ENCODE data around the gene TBX1.
"Not testable (repeated sequence)": the region's sequence is repeated elsewhere in the genome, so short reads cannot be mapped to it uniquely, and the experiment has no call there.

The TBX1 gene

DNA sequence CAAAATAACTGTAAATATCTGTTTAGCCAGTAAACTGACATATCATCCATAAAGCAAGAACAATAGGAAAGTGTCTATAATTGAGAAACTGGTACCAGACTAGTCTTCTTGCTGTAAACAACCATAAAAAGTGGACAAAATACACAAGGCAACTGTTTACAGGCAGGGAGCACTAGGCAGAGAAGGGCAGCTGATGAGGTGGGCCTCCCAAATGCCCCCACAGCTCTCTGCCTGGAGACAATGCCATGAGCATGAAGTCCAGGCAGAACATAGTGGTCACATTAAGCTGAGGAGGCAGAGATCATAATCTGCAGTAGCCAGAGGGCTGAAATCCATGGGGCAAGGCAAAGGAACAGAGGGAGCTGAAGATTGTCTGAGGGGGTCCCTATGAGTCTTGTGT is 30.7 kb downstream of the TBX1 start:
- Histone ChIP-seq H3K36me3 (replicated peaks) (no peaks in the 10 kb centered on the region), H3K4me3 (ENCODE audit: low read depth, low read length) (no peak overlapping the region), H3K27ac (no peak overlapping the region), H3K27me3 (replicated peaks) (no peaks in the 10 kb centered on the region)
- in situ Hi-C loops (cut with HindIII; ENCODE audit: low pct_ligation_motif_present, low sequenced_read_pairs) = no loop called here
- DNase-seq = no peak
- TF ChIP-seq, protein P1, sequence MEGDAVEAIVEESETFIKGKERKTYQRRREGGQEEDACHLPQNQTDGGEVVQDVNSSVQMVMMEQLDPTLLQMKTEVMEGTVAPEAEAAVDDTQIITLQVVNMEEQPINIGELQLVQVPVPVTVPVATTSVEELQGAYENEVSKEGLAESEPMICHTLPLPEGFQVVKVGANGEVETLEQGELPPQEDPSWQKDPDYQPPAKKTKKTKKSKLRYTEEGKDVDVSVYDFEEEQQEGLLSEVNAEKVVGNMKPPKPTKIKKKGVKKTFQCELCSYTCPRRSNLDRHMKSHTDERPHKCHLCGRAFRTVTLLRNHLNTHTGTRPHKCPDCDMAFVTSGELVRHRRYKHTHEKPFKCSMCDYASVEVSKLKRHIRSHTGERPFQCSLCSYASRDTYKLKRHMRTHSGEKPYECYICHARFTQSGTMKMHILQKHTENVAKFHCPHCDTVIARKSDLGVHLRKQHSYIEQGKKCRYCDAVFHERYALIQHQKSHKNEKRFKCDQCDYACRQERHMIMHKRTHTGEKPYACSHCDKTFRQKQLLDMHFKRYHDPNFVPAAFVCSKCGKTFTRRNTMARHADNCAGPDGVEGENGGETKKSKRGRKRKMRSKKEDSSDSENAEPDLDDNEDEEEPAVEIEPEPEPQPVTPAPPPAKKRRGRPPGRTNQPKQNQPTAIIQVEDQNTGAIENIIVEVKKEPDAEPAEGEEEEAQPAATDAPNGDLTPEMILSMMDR (IDR thresholded peaks at IDR 0.05; ENCODE audit: low read depth, low read length, missing control alignments) = no peak

DNA sequence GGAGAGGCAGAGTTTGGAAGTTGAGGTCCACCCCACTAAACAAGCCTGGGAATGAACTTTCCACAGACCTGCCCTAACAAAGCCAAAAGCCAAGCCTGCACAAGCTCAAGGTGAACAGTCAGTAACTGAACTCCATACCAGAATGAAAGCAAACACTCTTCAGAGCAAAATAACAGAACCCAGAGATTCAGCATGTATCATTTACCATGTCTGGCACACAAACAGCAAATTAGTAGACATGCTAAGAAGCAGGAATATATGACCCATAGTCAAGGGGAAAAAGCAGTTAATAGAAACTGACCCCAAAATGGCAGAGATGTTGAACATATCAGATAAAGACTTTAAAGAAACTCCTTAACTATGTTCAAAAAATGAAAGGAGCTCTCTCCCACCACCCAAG is 31.3 kb downstream of the TBX1 start:
- DNase-seq = no peak
- Histone ChIP-seq H3K27me3 (replicated peaks) (no peaks in the 10 kb centered on the region), H3K4me3 (ENCODE audit: low read depth, low read length) (no peak overlapping the region), H3K27ac (no peak overlapping the region), H3K36me3 (replicated peaks) (no peaks in the 10 kb centered on the region)
- TF ChIP-seq, protein P1 (IDR thresholded peaks at IDR 0.05; ENCODE audit: low read depth, low read length, missing control alignments) = no peak
- in situ Hi-C loops (cut with HindIII; ENCODE audit: low pct_ligation_motif_present, low sequenced_read_pairs) = no loop called here

DNA sequence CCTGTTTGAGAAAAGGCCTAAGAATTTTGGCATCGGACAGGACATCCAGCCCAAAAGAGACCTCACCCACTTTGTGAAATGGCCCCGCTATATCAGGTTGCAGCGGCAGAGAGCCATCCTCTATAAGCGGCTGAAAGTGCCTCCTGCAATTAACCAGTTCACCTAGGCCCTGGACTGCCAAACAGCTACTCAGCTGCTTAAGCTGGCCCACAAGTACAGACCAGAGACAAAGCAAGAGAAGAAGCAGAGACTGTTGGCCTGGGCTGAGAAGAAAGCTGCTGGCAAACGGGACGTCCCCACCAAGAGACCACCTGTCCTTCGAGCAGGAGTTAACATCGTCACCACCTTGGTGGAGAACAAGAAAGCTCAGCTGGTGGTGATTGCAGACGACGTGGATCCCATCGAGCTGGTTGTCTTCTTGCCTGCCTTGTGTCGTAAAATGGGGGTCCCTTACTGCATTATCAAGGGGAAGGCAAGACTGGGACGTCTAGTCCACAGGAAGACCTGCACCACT is 31.9 kb downstream of the TBX1 start:
- DNase-seq; H3K27ac ChIP-seq; H3K27me3 ChIP-seq (replicated peaks); in situ Hi-C loops (cut with HindIII; ENCODE audit: low pct_ligation_motif_present, low sequenced_read_pairs); H3K4me3 ChIP-seq (ENCODE audit: low read depth, low read length); H3K36me3 ChIP-seq (replicated peaks): not testable (repeated sequence)

DNA sequence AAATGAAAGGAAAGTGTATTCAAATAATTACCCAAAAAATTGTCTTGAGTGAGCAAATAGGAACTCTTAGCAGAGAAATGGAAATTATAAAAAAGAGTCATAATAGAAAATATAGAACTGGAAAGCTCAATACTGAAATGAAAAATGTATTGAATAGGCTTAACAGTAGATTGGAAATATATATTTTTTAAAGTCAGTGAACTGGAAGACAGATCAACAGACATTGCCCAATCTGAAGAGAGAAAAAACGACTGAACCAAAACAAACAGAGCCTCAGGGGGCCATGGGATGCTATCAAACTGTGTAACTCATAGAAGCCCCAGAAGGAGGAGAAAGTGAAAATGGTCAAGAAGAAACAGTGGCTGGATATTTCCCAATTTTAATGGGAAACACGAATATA is 32.6 kb downstream of the TBX1 start:
- no peaks in the 10 kb centered on the region for H3K27me3 ChIP-seq (replicated peaks)
- TF ChIP-seq, protein P1 (IDR thresholded peaks at IDR 0.05; ENCODE audit: low read depth, low read length, missing control alignments) = no peak
- H3K4me3 ChIP-seq (ENCODE audit: low read depth, low read length) = no peak overlapping the region
- no peak for DNase-seq
- in situ Hi-C loops (cut with HindIII; ENCODE audit: low pct_ligation_motif_present, low sequenced_read_pairs) = no loop called here
- H3K36me3 ChIP-seq (replicated peaks) = no peaks in the 10 kb centered on the region
- no peak overlapping the region for H3K27ac ChIP-seq

DNA sequence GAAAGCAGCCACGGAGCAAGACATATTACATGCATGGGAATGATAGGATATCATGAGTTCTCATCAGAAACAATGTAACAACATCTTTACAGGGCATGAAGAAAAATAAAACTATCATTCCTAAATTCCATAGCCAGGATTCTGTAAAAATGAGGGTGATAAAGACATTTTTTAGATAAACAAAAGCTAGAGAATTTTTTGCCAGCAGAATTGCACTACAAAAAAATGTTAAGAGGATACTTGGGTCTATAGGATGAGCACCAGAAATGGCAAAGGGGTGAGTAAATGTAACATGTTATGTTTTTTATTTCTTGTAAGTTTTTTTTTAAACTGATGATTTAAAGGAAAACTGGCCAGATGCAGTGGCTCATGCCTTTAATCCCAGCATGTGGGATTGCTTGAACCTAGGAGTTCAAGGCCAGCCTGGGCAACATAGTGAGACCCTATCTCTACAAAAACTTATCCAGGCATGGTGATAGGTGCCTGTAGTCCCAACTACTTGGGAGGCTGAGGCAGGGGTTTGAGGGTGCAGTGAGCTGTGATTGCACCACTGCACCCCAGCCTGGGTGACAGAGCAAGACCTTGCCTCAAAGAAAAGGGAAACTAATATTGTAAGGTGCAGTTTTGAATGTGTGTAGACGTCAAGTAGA is 33.2 kb downstream of the TBX1 start:
- DNase-seq = no peak
- Histone ChIP-seq H3K27me3 (replicated peaks) (no peaks in the 10 kb centered on the region), H3K36me3 (replicated peaks) (no peaks in the 10 kb centered on the region), H3K4me3 (ENCODE audit: low read depth, low read length) (no peak overlapping the region), H3K27ac (no peak overlapping the region)
- TF ChIP-seq, protein P1 (IDR thresholded peaks at IDR 0.05; ENCODE audit: low read depth, low read length, missing control alignments) = no peak
- in situ Hi-C loops (cut with HindIII; ENCODE audit: low pct_ligation_motif_present, low sequenced_read_pairs) = no loop called here

DNA sequence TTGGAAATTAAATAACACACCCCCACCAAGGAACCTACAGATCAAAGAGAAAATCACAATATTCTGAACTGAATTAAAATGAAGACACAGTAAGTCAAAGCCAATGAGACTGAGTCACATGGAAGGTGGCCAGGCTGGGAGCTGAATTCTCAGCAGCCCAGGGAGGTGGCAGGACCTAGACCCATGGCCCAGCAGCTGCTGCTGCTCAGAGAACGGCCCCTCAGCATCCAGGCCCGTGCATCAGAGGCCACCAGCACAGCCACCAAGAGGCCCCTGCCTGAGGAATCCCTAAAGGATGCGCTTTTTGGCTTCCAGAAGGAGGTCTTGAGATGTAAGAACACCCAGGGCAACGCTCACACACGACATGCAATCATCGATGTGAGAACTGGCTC is 35.0 kb downstream of the TBX1 start:
- in situ Hi-C loops (cut with HindIII; ENCODE audit: low pct_ligation_motif_present, low sequenced_read_pairs) = no loop called here
- no peak for DNase-seq
- H3K36me3 ChIP-seq (replicated peaks) = no peaks in the 10 kb centered on the region
- no peak overlapping the region for H3K27ac ChIP-seq
- H3K27me3 ChIP-seq (replicated peaks) = no peaks in the 10 kb centered on the region
- H3K4me3 ChIP-seq (ENCODE audit: low read depth, low read length) = no peak overlapping the region
- TF ChIP-seq, protein P1 (IDR thresholded peaks at IDR 0.05; ENCODE audit: low read depth, low read length, missing control alignments) = no peak

Data from brain microvascular endothelial cell (primary cell).